DOHH2 (cell line): Measurements from ENCODE around the gene SRRM2.

Experiments used
- EZH2phosphoT487 ChIP-seq: fragments of 200-600 bp; sonication (generic); IDR thresholded peaks from 2 replicates; pipeline ENCODE4 v1.6.1; 2017; ENCODE audit warnings: borderline replicate concordance, mild to moderate bottlenecking, antibody characterized with exemption, low read length, moderate library complexity, mixed read lengths
- TF ChIP-seq, protein P1 (sequence below): fragments of 200-600 bp; sonication (generic); IDR thresholded peaks from one replicate; pipeline ENCODE4 v1.5.1; 2014; ENCODE audit warnings: antibody characterized with exemption, mild to moderate bottlenecking, low read depth, low read length; ENCODE audit not compliant: poor library complexity, severe bottlenecking

DNA sequence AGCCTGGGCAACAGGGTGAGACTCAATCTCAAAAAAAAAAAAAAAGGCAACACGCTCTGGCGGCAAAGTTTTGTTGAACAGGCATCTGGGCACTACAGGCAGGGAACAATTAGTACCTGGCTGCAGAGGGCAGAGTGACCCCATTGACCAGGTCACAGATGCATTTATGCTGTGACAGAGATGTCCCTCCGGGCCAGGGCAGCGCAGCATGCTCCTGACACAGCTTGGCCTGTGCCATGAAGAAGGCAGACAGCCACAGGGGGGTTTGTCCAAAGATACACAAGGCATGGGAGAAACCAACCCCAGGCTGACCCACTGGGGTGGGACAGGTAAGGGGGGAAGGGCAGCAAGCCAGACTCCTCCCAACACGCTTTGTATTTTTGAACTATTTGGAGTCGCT, 7.7 kb upstream of the SRRM2 start:
- TF ChIP-seq, protein P1, sequence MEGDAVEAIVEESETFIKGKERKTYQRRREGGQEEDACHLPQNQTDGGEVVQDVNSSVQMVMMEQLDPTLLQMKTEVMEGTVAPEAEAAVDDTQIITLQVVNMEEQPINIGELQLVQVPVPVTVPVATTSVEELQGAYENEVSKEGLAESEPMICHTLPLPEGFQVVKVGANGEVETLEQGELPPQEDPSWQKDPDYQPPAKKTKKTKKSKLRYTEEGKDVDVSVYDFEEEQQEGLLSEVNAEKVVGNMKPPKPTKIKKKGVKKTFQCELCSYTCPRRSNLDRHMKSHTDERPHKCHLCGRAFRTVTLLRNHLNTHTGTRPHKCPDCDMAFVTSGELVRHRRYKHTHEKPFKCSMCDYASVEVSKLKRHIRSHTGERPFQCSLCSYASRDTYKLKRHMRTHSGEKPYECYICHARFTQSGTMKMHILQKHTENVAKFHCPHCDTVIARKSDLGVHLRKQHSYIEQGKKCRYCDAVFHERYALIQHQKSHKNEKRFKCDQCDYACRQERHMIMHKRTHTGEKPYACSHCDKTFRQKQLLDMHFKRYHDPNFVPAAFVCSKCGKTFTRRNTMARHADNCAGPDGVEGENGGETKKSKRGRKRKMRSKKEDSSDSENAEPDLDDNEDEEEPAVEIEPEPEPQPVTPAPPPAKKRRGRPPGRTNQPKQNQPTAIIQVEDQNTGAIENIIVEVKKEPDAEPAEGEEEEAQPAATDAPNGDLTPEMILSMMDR = no peak
- TF ChIP-seq EZH2phosphoT487 = no peak
